Lower lobe of right lung (tissue), 2 donors: ENCODE measurements around the gene GPNMB. TPM values are rescaled to one million over a fixed set of nuclear protein-coding genes. Genes with fewer than 3 reads are reported as not detected.
A peak's percentile ranks its signal among the peaks of the same experiment; 100 is the strongest.
"Not testable (repeated sequence)": the region's sequence is repeated elsewhere in the genome, so short reads cannot be mapped to it uniquely, and the experiment has no call there.

Source experiments
- ATAC-seq, 2 donors: fragments of 200-7000 bp; cut with Tn5 transposase; one replicate each; pipeline ENCODE4 v1.9.1; 2020 to 2022; ENCODE audit warnings: mild to moderate bottlenecking in 2 of 2, moderate library complexity in 2 of 2
- DNase-seq: peaks from one replicate; pipeline ENCODE4 v3.0.0-alpha.2; 2020
- H3K27ac ChIP-seq: fragments of 200-600 bp; one replicate; pipeline ENCODE4 v1.8.0; 2022
- H3K27me3 ChIP-seq: fragments of 200-600 bp; one replicate; pipeline ENCODE4 v1.8.0; 2022; ENCODE audit warnings: low read depth
- H3K36me3 ChIP-seq: fragments of 200-600 bp; one replicate; pipeline ENCODE4 v1.8.0; 2022; ENCODE audit warnings: mild to moderate bottlenecking
- H3K4me1 ChIP-seq: fragments of 200-600 bp; one replicate; pipeline ENCODE4 v1.8.0; 2022
- H3K4me3 ChIP-seq: fragments of 200-600 bp; one replicate; pipeline ENCODE4 v1.8.0; 2022; ENCODE audit warnings: mild to moderate bottlenecking
- H3K9me3 ChIP-seq: fragments of 200-600 bp; one replicate; pipeline ENCODE4 v1.8.0; 2022
- CTCF ChIP-seq: fragments of 200-600 bp; IDR thresholded peaks from one replicate; pipeline ENCODE4 v1.8.0; 2022; ENCODE audit warnings: antibody characterized with exemption, mild to moderate bottlenecking
- intact Hi-C: fragments of 100-400 bp; cut with DNase I; formaldehyde crosslinking; loops from one replicate; pipeline ENCODE4 v1.11.0; 2022
- total RNA-seq: library from RNA; stranded (reverse); fragmentation: NEBNext Ultra II Directional; extraction: Animal tissue kit (Norgen Biotek cat#: 25700); gene quantifications from one replicate; pipeline ENCODE4 v1.2.1, GENCODE V29; 2021
- donor health status: DM: no; HTN: yes; CAD: no; lungs with severe emphysema.

Gene GPNMB
- total RNA-seq, 1 donor from 2014 or later, result 452 TPM

DNA sequence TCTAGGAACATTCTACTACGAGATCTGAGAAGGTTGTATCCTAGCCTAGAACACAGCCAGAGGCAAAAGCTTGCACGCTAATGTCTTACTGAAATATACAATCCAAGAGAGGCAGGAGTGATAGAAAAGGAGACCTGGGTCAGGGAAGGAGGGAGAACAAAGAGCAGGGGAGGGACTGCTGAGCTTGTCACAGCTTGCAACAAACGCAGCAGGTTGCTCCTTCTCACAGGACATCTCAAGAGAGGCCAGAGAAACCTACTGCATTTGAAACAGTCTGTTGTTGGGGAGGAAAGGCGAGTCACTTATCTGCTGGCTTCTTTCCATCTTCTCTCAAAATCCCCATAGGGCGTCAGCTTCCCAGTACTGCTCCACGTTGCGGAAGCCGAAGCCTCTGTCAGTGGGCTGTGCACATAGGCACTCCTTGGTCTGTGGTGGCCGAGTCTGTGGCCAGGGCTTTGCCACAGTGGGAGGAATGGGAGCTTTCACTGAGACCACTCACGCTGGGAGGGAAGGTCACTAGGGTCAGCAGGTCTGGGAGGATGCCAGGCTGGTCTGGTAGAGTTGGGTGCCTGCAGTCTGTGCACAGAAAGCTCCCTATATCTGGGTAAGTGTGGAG is 25.8 kb upstream of the GPNMB start:
- Histone ChIP-seq H3K27me3 (no peaks in the 10 kb centered on the region), H3K9me3 (no peaks in the 10 kb centered on the region), H3K4me1 (no peaks in the 10 kb centered on the region), H3K36me3 (no peaks in the 10 kb centered on the region), H3K4me3 (no peak overlapping the region), H3K27ac (no peak overlapping the region)
- ATAC-seq (peak in 1 of 2 donors; percentile 19), DNase-seq (no peak)
- TF ChIP-seq CTCF, result no peak
- intact Hi-C loops, result no loop called here

- TF ChIP-seq CTCF, result no peak
- intact Hi-C loops, result no loop called here
- H3K4me1 ChIP-seq, result no peaks in the 10 kb centered on the region
- no peak for DNase-seq
- H3K27ac ChIP-seq, result no peak overlapping the region
- H3K27me3 ChIP-seq, result no peaks in the 10 kb centered on the region
- H3K4me3 ChIP-seq, result no peak overlapping the region
- ATAC-seq, result no peak
- no peaks in the 10 kb centered on the region for H3K36me3 ChIP-seq
- no peaks in the 10 kb centered on the region for H3K9me3 ChIP-seq
These were observed 24.0 kb upstream of the GPNMB start for GRCh38 chr7:23222439-23223030.

DNA sequence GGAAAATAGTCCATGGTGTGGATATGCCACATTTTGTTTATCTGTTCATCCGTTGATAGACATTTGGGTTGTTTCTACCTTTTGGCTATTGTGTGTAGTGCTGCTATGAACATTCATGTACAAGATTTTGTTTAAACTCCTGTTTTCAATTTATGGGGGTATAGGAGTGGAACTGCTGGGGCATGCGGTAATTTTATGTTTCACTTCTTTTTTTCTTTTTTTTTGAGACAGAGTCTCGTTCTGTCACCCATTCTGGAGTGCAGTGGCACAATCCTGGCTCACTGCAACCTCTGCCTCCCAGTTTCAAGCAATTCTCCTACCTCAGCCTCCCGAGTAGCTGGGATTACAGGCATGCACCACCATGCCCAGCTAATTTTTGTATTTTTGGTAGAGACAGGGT is 22.2 kb upstream of the GPNMB start:
- ATAC-seq, H3K36me3 ChIP-seq, H3K27ac ChIP-seq, H3K9me3 ChIP-seq, H3K4me1 ChIP-seq, H3K27me3 ChIP-seq, DNase-seq, intact Hi-C loops, H3K4me3 ChIP-seq: not testable (repeated sequence)

DNA sequence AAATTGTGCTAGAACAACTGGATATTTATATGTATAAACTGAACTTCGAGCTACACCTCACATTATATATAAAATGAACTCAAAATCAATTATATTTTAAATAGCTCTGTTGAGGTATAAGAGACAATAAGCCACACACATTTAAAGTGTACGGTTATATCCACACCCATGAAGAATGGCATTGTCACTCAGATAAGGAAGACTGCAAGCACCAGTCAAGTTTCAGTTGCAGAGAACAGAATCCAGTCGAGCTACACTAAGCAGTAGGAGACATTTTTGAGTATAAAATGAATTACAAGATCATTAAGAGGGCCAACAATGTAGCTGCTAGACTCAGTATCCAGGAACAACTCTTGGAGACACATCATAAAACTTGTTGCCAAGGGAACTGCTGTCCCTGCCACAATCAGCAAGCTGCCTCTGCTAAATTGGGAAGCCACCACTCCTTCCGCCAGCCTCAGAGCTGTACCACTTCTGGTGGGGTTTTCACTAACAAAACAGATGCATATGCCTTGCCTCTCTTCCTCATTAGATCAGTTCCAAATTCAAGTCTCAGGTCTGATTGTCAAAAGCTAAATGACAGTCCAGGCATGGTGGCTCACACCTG is 19.6 kb upstream of the GPNMB start:
- no peak for DNase-seq
- Histone ChIP-seq H3K36me3 (no peaks in the 10 kb centered on the region), H3K9me3 (no peaks in the 10 kb centered on the region), H3K4me3 (no peak overlapping the region), H3K4me1 (no peaks in the 10 kb centered on the region), H3K27me3 (no peaks in the 10 kb centered on the region), H3K27ac (no peak overlapping the region)
- intact Hi-C loops, result no loop called here
- no peak for TF ChIP-seq CTCF
- ATAC-seq, result no peak

GRCh38 chr7:23228412-23228811 is 18.2 kb upstream of the GPNMB start:
- no peak for TF ChIP-seq CTCF
- Histone ChIP-seq H3K27ac (no peak overlapping the region), H3K9me3 (no peaks in the 10 kb centered on the region), H3K36me3 (no peaks in the 10 kb centered on the region), H3K4me1 (no peaks in the 10 kb centered on the region), H3K27me3 (no peaks in the 10 kb centered on the region), H3K4me3 (no peak overlapping the region)
- ATAC-seq, result no peak
- DNase-seq, result no peak
- intact Hi-C loops, result no loop called here

DNA sequence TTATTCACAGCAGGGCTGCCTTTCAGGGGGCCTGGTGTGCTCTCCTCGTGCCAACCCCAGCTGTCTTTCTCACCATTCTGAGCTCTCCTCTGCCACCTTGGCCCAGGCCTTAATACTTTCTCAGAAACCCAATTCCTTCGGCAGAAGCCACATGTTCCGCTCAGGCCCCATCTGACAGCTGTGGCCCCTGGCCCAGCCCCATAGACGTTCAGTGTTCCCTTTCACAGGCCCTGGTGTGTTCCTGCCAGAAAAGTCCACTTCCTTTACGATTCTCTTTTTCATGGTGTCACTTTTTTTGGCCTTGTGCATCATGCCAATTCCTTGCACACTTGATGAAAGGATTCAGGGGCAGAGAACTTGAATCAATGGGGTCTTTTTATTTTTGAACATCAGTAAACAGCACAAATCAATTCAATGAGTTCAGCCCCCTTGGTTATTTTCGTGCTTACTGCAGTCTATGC is 15.9 kb upstream of the GPNMB start:
- Histone ChIP-seq H3K27ac (no peak overlapping the region), H3K36me3 (no peaks in the 10 kb centered on the region), H3K9me3 (no peaks in the 10 kb centered on the region), H3K27me3 (no peaks in the 10 kb centered on the region), H3K4me1 (no peaks in the 10 kb centered on the region), H3K4me3 (no peak overlapping the region)
- intact Hi-C loops, result no loop called here
- no peak for TF ChIP-seq CTCF
- ATAC-seq (no peak), DNase-seq (no peak)
